ENCODE data around the gene TRPM8.
A peak's percentile ranks its signal among the peaks of the same experiment; 100 is the strongest.

The TRPM8 gene

GRCh38 chr2:233977296-233977837 lies 60.2 kb downstream of the TRPM8 start:
- peak overlapping the region; percentile 57 for H3K27ac ChIP-seq
- TF ChIP-seq CTCF (conservative IDR thresholded peaks at IDR 0.05) = no peak

- H3K27ac ChIP-seq = peak overlapping the region; percentile 8; the same call in 1 of the 2 replicates
- no peak for TF ChIP-seq CTCF (conservative IDR thresholded peaks at IDR 0.05)
These were observed 62.6 kb downstream of the TRPM8 start for GRCh38 chr2:233979748-233980147.

- TF ChIP-seq CTCF (conservative IDR thresholded peaks at IDR 0.05) = no peak
- no peak overlapping the region for H3K27ac ChIP-seq
These were observed 63.9 kb downstream of the TRPM8 start for GRCh38 chr2:233980955-233981561.

GRCh38 chr2:233981574-233982420 lies 64.6 kb downstream of the TRPM8 start:
- H3K27ac ChIP-seq = no peak overlapping the region

GRCh38 chr2:233982421-233983121 lies 65.4 kb downstream of the TRPM8 start:
- H3K27ac ChIP-seq = no peak overlapping the region
- TF ChIP-seq CTCF (conservative IDR thresholded peaks at IDR 0.05) = no peak

More at GRCh38 chr2:233981574-233982420, 64.6 kb downstream of the TRPM8 start:
- TF ChIP-seq CTCF (conservative IDR thresholded peaks at IDR 0.05) = no peak

- TF ChIP-seq CTCF (conservative IDR thresholded peaks at IDR 0.05) = no peak
- H3K27ac ChIP-seq = no peak overlapping the region
These were observed 66.3 kb downstream of the TRPM8 start for GRCh38 chr2:233983445-233983844.

GRCh38 chr2:233988581-233988980 lies 71.4 kb downstream of the TRPM8 start:
- H3K27ac ChIP-seq = peak overlapping the region; percentile 73
- TF ChIP-seq CTCF (conservative IDR thresholded peaks at IDR 0.05) = no peak
